GM18520 (cell line): ENCODE data around the gene DDX42.
"Not testable (repeated sequence)": the region's sequence is repeated elsewhere in the genome, so short reads cannot be mapped to it uniquely, and the experiment has no call there.

ENCODE experiments used
- ATAC-seq: cut with Tn5 transposase; IDR thresholded peaks from one replicate; pipeline ENCODE4 v1.9.1; 2021; ENCODE audit not compliant: unreplicated experiment

The DDX42 gene

GRCh38 chr17:63837480-63837879 lies 63.5 kb downstream of the DDX42 start:
- ATAC-seq: no peak

- no peak for ATAC-seq
Observed at GRCh38 chr17:63837962-63838600, 64.1 kb downstream of the DDX42 start.

- ATAC-seq: no peak
Observed at GRCh38 chr17:63838631-63839171, 64.7 kb downstream of the DDX42 start.

GRCh38 chr17:63840591-63841349 lies 66.8 kb downstream of the DDX42 start:
- ATAC-seq: no peak

GRCh38 chr17:63841350-63842172 lies 67.6 kb downstream of the DDX42 start:
- ATAC-seq: no peak

- no peak for ATAC-seq
Observed at GRCh38 chr17:63842173-63842539, 68.2 kb downstream of the DDX42 start.

GRCh38 chr17:63842540-63843386 lies 68.8 kb downstream of the DDX42 start, which contains the start of gene SMARCD2:
Gene SMARCD2 (minus strand): TSS chr17:63842685. CDS start chr17:63842674, 11 bp downstream.
- peak; percentile 69 for ATAC-seq

GRCh38 chr17:63843387-63843888 lies 69.5 kb downstream of the DDX42 start:
- ATAC-seq: not testable (repeated sequence)

- no peak for ATAC-seq
Observed at GRCh38 chr17:63843910-63844677, 70.1 kb downstream of the DDX42 start.

- no peak for ATAC-seq
Observed at GRCh38 chr17:63845509-63845908, 71.5 kb downstream of the DDX42 start.

- ATAC-seq: no peak
Observed at GRCh38 chr17:63847525-63848249, 73.7 kb downstream of the DDX42 start.

GRCh38 chr17:63848834-63849689 lies 75.1 kb downstream of the DDX42 start:
- ATAC-seq: peak; percentile 50

GRCh38 chr17:63850401-63850800 lies 76.4 kb downstream of the DDX42 start:
- no peak for ATAC-seq

GRCh38 chr17:63853260-63853659 lies 79.3 kb downstream of the DDX42 start:
- ATAC-seq: no peak

GRCh38 chr17:63854709-63855108 lies 80.7 kb downstream of the DDX42 start:
- ATAC-seq: no peak

GRCh38 chr17:63855185-63855584 lies 81.2 kb downstream of the DDX42 start:
- ATAC-seq: no peak

- not testable (repeated sequence) for ATAC-seq
Observed at GRCh38 chr17:63856425-63856824, 82.5 kb downstream of the DDX42 start.

- ATAC-seq: no peak
Observed at GRCh38 chr17:63859257-63859656, 85.3 kb downstream of the DDX42 start.
